GM21515 (cell line): ENCODE results near the gene DDR1.

ENCODE experiments used
- ATAC-seq: cut with Tn5 transposase; IDR thresholded peaks from one replicate; pipeline ENCODE4 v1.9.1; 2021; ENCODE audit not compliant: unreplicated experiment

DDR1 gene

DNA sequence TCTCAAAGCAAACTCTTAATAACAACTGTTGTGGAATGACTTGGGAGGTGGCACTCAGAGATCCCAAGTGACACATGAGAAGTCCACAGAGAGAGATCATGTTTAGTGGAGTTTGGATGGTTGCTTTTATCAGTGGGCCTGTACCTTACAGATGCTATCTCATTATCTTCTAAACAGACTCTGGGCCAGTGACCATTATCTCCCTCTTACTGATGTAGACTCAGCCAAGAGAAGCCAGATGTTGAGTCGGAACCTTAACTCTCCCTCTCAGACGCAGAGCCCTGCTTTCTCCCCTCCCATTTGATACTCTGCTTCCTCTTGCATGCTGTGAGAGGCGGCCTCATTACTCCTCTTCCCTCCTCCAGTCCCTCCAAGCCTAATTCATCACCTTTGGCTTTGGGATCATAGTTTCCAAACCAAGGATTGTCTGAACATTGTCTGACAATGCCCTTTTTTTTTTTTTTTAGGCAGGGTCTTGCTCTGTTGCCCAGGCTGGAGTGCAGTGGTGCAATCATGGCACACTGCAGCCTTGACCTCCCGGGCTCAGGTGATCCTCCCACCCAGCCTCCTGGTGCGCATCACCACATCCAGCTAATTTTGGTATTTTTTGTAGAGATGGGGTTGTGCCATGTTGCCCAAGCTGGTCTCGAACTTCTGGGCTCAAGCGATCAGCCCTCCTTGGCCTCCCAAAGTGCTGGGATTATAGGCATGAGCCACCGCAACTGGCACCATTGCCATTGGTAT is 4.5 kb upstream of the DDR1 start:
- no peak for ATAC-seq

DNA sequence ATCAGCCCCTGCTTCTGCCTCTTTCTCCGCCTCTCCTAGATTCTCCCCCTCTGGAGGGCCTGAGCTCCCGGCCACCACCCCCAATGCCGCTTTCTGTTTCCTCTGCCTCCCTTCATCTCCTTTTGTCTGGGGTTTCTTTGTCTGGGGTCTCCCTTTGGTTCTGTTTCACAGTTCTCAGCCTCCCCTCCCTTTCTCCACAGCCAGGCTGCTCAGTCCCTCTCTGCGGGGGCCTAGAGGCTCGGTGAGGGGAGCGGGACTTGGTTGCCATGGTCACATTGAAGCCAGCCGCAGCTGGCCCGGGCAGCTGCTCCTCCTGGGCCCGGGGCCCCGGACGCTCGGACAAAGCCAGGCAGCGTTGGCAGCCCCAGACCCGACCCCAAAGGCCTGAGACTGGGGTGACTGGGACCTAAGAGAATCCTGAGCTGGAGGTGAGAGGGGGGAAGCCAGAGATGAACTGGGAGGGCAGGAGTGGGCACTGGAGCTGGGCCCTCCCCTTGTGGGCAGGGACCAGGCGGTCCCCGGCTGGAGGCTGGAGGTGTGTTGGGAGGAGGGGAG is 3.5 kb upstream of the DDR1 start:
- no peak for ATAC-seq

DNA sequence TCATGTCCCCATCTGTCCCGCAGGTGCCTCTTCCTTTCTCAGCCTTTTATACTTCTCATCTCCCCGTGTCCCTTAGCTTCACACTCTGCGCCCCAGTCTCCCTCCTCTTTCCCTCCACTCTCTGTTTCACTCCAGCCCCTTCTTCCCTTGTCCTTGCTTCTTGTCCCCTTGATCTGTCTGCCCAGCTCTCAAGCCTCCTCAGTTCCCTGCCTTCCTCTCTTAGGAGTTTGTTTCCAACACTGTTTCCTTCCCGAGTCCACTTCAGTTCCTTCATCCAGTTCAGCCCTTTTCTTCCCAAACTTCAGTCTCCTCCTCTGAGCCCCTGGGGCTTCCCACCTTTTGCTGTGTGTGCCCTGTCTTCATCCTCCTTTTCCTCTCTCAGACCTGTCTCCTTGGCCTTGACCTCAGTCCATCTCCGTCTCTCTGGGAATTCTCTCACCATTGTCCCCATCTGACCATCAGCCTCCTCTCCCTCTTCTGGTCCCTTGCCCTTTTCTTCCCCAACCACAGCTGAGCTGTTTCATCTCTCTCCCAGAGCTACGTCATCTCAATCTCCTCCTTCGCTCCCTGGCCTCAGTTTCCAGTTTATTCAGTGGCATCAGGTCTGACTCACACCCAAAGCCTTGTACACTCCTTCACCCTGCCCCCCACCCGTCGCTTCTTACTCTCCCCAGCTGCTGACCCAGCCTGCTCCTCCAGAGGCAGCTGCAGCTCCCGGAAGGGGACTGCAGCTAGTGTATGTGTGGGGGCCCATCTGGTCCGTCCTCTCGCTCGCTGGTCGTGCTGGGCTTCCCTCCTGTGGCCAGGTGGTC is 2.7 kb upstream of the DDR1 start:
- no peak for ATAC-seq

DNA sequence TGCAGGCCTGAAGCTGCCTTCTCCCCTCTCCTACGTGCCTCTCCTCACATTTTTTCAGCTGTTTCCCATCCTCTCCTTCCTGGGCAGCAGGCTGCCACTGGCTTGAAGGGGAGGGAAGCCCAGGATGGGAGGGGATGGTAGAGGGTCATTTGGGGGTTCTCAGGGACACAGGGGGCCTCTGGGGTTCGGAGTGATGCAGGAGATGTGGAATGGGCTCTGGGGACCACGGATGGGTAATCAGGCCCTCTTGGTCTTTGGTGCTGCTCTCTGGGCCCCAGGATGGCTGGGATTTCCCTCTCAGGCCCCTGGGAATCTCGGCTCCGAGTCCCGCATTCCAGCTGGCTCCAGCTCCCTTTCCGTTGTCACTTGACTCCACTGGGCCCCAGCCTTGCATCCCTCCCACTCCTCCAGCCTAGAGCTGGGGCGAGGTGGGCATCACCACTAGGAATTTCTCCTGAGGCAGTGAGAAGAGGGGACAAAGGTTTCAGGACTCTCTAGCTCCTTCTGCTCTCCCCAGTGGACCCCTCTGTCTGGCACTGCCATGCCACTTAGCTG is 2.0 kb upstream of the DDR1 start:
- no peak for ATAC-seq

DNA sequence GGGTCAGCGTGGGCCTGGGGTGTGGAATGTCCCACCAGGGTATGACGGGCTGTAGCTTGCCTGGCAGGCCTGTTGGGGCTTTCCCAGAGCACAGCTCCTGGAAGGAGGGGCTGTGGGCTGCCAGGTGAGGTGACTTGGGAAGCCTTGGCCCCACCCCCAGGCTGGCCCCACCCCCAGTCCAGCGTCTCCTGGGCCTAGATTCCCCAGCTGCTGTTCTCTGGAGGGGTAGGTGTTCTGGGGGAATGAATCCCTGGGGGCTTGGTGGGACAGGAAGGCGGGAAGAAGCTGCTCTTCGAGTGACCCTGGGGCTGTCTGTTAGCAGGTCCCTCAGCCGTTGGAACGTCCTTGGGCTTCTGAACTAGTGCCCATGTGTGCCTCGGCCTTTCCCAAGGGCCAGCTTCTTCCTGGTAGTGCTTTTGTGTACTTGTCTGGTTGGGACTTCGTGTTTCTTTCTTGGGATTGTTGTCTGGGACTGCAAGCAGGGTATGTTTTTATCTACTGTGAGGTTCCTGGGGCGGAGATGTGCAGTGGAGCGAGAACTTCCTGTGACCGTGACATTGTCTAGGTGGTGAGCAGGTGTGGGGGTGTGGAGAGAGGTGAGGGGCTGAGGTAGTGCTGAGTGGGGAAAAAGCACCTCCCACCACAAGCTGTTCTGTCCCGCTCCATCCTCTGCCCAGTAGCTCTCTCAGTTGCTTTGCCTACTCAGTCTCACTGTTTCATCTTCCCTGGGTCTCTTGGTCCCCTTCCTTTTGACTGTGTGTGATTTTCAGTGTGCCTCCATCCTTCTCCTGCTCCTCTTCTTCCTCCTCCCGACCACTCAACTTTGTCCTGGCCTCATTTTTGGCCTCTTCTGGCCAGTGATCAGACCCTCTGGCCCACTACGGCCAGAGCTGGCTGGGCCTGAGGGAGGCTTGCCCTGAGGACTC is 1.3 kb upstream of the DDR1 start:
- no peak for ATAC-seq

DNA sequence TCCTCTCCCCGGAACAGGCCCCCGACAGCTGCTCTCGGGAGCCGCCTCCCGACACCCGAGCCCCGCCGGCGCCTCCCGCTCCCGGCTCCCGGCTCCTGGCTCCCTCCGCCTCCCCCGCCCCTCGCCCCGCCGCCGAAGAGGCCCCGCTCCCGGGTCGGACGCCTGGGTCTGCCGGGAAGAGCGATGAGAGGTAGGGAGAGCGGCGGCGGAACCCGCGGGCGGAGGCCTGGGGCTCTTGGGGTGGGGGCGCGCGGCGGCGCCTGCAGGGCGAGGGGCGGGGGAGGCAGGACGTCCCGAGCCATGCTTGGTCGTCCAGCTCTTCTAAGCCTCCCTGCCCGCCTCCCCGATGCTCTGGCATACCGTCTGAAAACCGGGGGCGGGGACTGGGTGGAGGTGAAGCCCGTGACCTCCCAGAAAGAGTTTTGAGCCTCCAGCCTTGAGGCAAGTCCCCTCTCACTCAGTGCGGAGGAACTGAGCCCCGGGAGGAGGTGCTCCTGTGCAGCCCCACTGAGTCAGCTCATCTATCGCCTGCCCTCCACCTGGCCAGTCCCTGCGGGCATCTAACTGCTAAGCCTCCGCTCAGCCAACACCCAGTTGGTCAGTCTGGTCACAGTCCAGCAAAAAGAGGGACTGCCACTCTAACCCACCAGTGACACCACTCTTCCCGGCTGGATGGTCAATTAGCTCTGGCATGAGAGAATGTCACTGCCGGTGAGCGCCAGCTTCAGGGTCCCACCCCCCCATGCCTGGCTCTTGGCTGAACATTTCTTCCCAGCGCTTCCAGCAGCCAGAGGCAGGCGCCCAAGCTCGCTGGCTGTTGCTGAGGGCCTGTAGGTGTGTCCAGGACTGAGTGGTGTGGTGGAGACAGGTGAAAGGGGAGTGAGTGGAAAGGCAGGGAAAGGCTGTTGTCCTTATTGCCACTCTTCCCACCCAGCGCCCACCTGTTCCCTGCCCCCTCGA is 482 bp downstream of the DDR1 start:
- no peak for ATAC-seq

DNA sequence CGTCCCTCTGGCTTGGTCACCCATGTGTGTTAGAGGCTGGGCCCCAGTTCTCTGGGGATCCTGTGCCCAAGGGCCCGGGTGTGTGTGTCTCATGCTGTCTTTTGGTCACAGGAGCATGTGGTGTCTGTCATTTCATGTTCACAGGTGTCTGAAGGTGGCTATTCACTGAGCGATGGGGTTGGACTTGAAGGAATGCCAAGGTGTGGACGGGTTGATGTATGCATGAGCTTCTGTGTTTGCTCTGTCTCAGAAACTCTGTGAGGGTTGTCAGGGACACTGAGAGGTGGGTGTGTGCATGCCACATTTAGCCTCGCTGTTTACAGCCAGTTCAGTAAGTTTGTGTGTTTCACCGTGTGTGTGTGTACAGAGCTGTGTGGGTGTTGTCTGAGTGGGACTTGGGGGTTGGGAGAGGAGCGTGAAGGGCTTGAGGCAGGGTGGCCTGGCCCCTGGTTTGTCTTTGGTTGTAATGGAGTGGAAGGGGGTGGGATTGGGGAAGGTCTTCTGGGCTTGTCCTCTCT is 1.2 kb downstream of the DDR1 start:
- no peak for ATAC-seq

DNA sequence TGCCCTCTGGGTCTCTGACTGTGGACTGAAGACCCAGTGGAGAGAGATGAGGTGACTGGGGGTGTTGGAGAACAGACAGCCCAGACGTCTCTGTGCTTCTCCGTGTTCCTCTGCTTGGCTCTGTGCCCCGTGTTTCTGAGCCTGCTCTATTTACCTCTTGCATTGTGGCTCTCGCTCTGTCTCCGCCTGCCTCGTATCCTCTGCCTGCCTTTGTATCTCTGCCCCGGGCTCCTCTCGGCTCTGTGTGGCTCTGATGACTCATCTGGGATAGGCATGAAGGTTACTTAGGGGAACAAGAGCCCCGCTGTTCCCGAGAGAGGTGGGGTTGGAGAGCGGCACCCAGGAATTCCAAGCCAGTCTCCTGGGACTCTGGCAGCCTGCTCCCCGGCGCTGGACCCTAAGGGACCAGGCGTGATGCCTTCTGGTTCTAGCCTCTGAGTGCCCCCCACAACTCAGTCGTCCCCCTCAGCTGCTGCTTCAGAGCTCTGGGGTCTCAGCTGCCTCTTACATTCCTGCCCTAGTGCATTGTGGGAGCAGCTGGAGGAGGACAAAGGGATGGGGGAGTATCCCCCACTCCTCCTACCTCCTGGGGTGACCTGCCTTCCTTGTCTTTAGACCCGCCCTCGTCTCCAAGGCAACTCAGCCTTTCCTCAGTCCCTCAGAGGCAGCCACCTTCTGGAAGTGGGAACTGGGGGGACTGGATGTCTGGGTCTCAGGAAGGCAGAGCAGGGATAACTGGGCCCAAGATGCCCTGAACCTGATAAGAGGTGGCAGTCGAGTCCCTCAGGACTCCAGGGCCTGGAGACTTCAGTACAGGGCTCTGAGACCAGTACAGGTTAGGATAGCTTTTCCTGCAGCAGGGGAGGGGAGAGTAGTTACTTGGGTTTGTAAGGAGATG is 1.9 kb downstream of the DDR1 start:
- no peak for ATAC-seq

DNA sequence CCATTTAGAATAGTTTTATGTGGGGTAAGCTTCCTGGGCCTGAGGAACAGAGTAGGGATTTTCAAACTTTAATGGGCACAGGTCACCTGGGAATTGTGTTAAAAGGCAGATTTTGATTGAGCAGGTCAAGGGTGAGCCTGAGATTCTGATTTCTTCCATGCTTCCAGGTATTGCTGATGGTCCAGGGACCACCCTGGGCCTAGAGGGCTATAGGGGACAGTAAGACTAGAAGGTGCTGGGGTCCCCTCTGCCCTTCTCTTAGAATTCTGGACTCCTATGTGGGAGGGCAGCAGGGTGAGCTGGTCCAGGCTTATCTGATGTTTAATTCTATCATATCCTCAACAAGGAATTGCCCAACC is 2.6 kb downstream of the DDR1 start:
- no peak for ATAC-seq

DNA sequence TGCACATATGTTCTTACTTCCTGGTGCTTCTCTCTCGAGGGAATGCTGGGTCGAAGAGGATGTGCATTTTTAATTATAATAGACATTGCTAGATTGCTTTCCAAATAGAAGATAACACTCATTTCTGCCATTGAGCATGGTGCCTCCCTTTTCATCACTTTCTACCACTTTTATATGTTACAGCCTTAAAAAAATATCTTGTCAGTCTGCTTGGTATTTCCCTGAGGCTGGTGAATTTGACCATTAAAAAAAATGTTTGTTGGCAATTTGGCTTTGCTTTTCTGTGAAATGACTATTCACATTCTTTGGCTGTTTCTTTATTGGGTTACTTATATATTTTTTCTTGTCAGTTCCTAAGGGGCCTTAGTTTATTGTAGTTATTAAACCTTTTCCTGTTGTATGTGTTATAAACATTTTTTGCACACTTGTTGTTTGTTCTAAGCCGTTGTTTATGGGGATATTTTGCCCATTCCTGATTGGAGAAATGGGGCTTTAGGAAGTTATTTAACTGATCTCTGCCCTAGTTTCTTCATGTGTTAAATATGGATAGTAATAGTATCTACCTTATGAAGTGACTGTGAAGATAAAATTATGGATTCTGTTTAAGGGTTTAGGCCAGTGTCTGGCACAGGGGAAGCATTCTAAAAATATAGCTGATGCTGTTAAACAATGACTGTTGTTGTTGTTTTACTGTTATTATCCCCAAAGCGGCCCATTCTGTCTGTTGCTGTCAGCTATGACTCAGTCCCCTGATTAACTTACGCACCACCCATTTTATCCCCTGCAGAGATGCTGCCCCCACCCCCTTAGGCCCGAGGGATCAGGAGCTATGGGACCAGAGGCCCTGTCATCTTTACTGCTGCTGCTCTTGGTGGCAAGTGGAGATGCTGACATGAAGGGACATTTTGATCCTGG is 3.8 kb downstream of the DDR1 start:
- ATAC-seq, result no peak

DNA sequence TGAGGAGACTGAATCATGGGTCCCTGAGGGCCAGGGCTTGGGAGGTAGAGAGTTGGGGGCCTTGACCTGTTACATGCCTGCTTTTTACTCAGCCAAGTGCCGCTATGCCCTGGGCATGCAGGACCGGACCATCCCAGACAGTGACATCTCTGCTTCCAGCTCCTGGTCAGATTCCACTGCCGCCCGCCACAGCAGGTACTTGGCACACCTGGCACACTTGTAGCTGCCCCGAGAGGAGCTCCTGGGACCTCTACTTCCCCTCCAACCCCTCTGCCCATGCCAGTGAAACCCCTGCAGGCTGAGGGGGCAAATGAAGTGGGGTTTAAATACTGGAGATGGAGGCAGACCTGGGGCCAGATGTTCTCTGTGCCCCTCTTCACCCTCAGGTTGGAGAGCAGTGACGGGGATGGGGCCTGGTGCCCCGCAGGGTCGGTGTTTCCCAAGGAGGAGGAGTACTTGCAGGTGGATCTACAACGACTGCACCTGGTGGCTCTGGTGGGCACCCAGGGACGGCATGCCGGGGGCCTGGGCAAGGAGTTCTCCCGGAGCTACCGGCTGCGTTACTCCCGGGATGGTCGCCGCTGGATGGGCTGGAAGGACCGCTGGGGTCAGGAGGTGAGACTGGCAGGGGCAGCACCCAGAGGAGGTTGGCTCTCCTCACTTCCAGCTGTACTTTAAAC is 4.6 kb downstream of the DDR1 start:
- no peak for ATAC-seq

DNA sequence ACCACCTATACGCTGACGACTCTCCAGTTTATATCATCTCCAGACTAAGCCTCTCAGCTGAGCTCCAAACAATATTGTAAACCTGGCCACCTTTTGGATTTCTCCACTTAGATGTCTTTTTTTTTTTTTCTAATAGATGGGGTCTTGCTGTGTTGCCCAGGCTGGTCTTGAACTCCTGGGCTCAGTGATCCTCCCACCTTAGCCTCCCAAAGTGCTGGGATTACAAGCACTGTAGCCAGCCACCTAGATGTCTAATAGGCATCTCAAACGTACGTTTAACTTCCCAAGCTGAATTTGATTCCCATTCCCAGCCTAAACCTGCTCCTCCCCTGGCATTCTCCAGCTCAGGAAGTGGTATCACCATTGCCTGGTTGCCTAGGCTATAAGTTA is 5.2 kb downstream of the DDR1 start:
- no peak for ATAC-seq

DNA sequence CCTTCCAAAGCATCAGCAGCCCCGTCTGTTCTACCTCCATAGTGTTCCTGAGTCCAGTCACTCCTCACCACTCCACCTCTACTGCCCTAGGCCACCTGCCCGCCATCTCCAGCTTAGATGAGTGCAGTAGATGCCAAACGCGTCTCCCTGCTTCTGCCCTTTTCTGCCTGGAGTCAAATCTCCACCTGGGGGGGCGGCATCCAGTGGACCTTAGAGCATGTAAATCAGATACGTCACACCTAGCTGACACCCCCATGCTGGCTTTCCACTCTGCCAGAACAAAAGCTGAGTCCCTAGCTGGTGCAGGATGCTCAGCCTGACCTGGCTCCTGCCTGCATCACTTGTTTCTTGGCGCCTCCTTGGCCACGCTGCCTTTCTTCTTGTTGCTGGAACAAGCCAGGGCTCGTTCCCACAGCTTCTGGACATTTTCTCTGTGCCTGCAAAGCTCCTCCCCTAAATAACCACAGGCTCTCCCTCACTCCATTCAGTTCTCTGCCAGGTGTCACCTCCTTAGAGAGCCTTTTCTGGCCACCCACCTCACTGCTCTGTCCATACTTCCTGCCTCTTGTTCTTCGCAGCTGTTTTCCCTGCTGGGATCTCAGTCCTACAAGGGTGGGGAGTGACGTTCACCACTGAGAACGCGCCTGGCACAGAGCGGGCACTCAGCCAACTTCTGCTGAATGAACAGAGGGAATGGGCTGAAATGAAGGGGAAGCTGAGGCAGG is 5.8 kb downstream of the DDR1 start:
- ATAC-seq, result no peak

DNA sequence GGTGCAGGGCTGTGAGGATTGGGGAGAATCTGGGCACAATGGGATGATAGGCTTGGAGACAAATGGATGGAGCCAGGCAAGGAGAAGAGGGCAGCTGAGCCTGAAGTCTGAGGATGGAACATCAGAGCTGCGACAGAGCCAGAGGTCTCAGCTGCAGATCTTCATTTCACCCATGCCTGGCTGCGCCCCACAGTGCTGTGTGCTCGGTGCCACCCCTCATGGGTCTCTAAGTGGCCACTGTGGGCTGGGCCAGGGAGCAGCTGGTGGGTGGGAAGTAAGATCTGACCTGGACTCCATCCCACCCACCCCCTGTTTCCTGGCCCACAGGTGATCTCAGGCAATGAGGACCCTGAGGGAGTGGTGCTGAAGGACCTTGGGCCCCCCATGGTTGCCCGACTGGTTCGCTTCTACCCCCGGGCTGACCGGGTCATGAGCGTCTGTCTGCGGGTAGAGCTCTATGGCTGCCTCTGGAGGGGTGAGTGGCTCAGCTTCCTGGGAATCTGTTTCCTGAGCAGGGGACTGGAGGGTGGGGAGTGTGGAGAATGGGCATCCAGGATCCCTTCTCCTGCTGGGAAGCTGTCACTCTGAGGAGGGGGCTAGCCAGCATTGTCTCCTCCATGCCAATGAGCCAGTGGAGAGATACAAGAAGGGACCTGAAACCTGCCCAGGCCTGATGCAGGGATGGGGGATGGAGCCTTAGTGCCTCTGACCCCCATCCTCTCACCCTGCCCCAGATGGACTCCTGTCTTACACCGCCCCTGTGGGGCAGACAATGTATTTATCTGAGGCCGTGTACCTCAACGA is 6.5 kb downstream of the DDR1 start:
- no peak for ATAC-seq

DNA sequence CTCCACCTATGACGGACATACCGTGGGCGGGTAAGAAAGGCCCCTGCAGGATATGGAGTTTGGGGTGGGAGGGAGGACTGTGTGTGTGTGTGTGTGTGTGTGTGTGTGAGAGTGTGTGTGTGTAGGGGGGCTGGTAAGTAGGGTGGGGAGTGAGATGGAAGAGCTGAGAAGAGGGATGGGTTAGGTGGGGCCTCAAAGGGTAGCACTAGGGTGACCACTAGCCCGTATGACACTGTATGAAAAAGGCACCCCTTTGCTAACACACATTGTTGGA is 7.1 kb downstream of the DDR1 start:
- ATAC-seq, result no peak
